RPMI8226 (cell line): ENCODE data around the gene SPATA6.

ENCODE experiments used
- DNase-seq: peaks from one replicate; pipeline ENCODE4 v3.0.0-alpha.2; 2015

Gene SPATA6

DNA sequence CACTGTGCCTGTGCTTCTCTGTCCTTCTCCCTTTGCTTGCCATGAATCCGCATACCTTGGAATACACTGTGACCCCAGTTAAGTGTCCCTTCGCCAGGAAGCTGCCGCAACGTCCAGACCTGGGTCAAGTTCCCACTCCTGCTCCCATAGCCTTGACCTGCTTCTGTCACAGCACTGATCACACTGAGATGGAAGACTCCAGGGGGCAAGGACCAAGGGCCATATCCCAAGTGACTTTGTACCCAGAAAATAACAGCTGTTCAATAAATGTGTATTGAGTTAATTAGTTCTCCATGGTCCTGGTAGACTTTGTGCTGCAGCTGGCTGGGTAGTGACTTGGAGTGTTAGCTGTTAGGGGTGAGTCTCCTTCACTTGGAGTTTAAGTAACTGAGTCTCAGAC lies 223.6 kb downstream of the SPATA6 start:
- no peak for DNase-seq

DNA sequence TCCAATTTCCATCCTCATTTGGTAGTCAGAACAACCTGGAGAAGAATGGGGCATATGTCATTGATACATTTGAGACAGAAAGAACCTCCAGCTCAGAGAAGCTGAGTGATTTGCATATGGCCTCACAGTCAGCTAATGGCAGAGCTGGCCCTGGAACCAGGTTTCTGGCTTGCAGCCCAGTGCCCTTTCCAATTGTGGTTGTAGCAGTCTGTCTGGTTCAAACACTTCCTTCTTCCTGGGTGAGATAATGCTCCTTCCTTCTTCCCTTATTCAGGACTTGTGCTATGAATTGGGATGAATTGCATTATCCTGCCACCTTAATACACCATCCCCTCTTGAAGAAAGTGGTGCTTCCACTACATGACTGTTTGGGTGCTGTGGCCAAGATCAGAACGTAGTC lies 225.3 kb downstream of the SPATA6 start:
- peak; percentile 33 for DNase-seq
